Mesendoderm (in vitro differentiated cells): ENCODE measurements around the gene RAB8B.

Experiments
- DNase-seq: peaks from one replicate; pipeline ENCODE4 v3.0.0; 2013
- H2AK5ac ChIP-seq: 2 replicates; pipeline ENCODE4 v1.6.1; 2013; ENCODE audit warnings: low read length, inconsistent platforms
- H2BK120ac ChIP-seq: 2 replicates; pipeline ENCODE4 v1.6.1; 2013; ENCODE audit warnings: low read depth, mild to moderate bottlenecking, low read length, moderate library complexity, mixed read lengths
- H2BK15ac ChIP-seq: replicated peaks from 2 replicates; pipeline ENCODE4 v1.6.1; 2013; ENCODE audit warnings: low read depth, mild to moderate bottlenecking, moderate library complexity
- H2BK5ac ChIP-seq: 2 replicates; pipeline ENCODE4 v1.6.1; 2013; ENCODE audit warnings: low read length, inconsistent platforms
- H3K18ac ChIP-seq: 2 replicates; pipeline ENCODE4 v1.6.1; 2013; ENCODE audit warnings: mild to moderate bottlenecking, low read length, mixed read lengths
- H3K23ac ChIP-seq: one replicate; pipeline ENCODE4 v1.6.1; 2013; ENCODE audit warnings: low read length
- H3K27ac ChIP-seq: 2 replicates; pipeline ENCODE4 v1.5.1; 2013; ENCODE audit warnings: low read depth, mild to moderate bottlenecking, inconsistent platforms, low read length, moderate library complexity
- H3K27me3 ChIP-seq: 2 replicates; pipeline ENCODE4 v1.6.1; 2013; ENCODE audit warnings: low read length, control low read depth, mild to moderate bottlenecking, inconsistent platforms; ENCODE audit not compliant: insufficient read depth, poor library complexity
- H3K36me3 ChIP-seq: 2 replicates; pipeline ENCODE4 v1.6.1; 2013; ENCODE audit warnings: low read length, inconsistent platforms; ENCODE audit not compliant: control insufficient read depth, insufficient read depth
- H3K4ac ChIP-seq: one replicate; pipeline ENCODE4 v1.6.1; 2013; ENCODE audit warnings: low read depth, mild to moderate bottlenecking, low read length, moderate library complexity
- H3K4me1 ChIP-seq: 2 replicates; pipeline ENCODE4 v1.6.1; 2013; ENCODE audit warnings: low read depth, low read length, inconsistent platforms; ENCODE audit not compliant: control insufficient read depth
- H3K4me2 ChIP-seq: 2 replicates; pipeline ENCODE4 v1.6.1; 2013; ENCODE audit warnings: low read length
- H3K4me3 ChIP-seq: 2 replicates; pipeline ENCODE4 v1.5.1; 2013; ENCODE audit warnings: mild to moderate bottlenecking, low read length
- H3K56ac ChIP-seq: one replicate; pipeline ENCODE4 v1.6.1; 2013; ENCODE audit warnings: low read length
- H3K79me1 ChIP-seq: 2 replicates; pipeline ENCODE4 v1.6.1; 2013; ENCODE audit warnings: low read length, inconsistent platforms
- H3K79me2 ChIP-seq: 2 replicates; pipeline ENCODE4 v1.6.1; 2013; ENCODE audit warnings: mild to moderate bottlenecking, low read length; ENCODE audit not compliant: control insufficient read depth, insufficient read depth
- H3K9ac ChIP-seq: 2 replicates; pipeline ENCODE4 v1.6.1; 2013; ENCODE audit warnings: low read length, inconsistent platforms
- H4K5ac ChIP-seq: one replicate; pipeline ENCODE4 v1.6.1; 2013; ENCODE audit warnings: low read length
- H4K8ac ChIP-seq: one replicate; pipeline ENCODE4 v1.6.1; 2013; ENCODE audit warnings: low read depth, mild to moderate bottlenecking, control low read depth, low read length, moderate library complexity
- WGBS: extraction: QIAGEN DNeasy Blood & Tissue Kit; methylation state at CpG from one replicate; pipeline ENCODE4 v1.1.7; 2013; ENCODE audit warnings: low lambda C conversion rate, missing lambda C conversion rate; ENCODE audit not compliant: insufficient coverage; ENCODE audit errors: extremely low coverage; 5-methylcytosine and 5-hydroxymethylcytosine counted together

Gene RAB8B

DNA sequence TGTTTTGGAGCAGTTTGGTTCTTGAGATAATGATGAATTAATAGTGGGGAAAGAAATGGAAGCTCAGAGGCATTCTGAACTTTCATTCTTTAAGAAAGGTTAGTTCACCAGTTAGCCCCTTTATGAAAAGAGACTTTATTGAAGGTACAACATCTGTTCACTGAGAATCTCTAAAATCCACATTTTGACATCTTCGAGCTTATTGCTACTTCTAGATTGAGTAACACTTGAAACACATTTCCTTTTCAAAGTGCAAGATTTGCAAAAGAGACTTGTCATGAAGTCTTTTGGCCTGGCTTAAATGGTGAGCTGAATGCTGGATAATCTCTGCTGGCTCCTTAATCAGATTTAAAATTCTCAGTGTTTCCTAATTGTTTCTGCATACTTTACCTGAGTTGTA lies 42.3 kb downstream of the RAB8B start:
- no peaks in the 10 kb centered on the region for H3K27me3 ChIP-seq
- no peak overlapping the region for H2BK15ac ChIP-seq
- H2AK5ac ChIP-seq = no peak overlapping the region
- H3K4me3 ChIP-seq = no peak overlapping the region
- no peak overlapping the region for H2BK120ac ChIP-seq
- H3K4ac ChIP-seq = no peak overlapping the region
- H3K27ac ChIP-seq = no peak overlapping the region
- H3K56ac ChIP-seq = no peak overlapping the region
- DNase-seq = no peak
- H3K23ac ChIP-seq = no peak overlapping the region
- H3K4me2 ChIP-seq = no peak overlapping the region
- no peak overlapping the region for H3K9ac ChIP-seq
- peaks cover 2% of the 10 kb centered on the region for H3K79me1 ChIP-seq
- H2BK5ac ChIP-seq = no peak overlapping the region
- no peak overlapping the region for H4K5ac ChIP-seq
- H3K4me1 ChIP-seq = peaks cover 2% of the 10 kb centered on the region
- no peak overlapping the region for H4K8ac ChIP-seq
- WGBS = no CpG with 5 or more reads among the region's 1 CpG
- no peaks in the 10 kb centered on the region for H3K36me3 ChIP-seq
- H3K18ac ChIP-seq = no peak overlapping the region
- H3K79me2 ChIP-seq = no peaks in the 10 kb centered on the region

DNA sequence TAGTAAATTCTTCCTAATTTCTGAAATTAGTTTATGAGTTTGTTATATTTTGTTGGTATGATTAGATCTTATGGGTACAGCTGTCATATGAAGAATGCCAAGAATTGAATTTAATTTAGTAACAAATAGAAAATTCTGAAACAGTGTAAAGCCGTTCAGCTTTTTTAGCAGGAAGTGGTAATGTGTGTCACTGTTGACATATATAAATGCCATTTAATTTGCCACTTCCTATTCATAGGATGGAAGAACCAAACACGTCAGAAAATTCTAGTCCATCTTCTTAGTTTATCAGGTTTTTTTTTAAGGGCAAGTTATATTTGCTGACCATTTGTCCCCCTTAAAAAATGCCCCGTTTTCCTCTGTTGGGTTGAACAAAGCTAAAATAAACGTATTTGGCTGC lies 43.0 kb downstream of the RAB8B start:
- Histone ChIP-seq H3K79me1 (peaks cover 2% of the 10 kb centered on the region), H3K27ac (no peak overlapping the region), H3K9ac (no peak overlapping the region), H3K4ac (no peak overlapping the region), H3K4me2 (no peak overlapping the region), H3K27me3 (no peaks in the 10 kb centered on the region), H3K36me3 (no peaks in the 10 kb centered on the region), H2BK15ac (no peak overlapping the region), H2BK5ac (no peak overlapping the region), H3K18ac (no peak overlapping the region), H2AK5ac (no peak overlapping the region), H2BK120ac (no peak overlapping the region), H3K23ac (no peak overlapping the region), H3K4me1 (peaks cover 2% of the 10 kb centered on the region), H4K5ac (no peak overlapping the region), H3K4me3 (no peak overlapping the region), H3K79me2 (no peaks in the 10 kb centered on the region), H4K8ac (no peak overlapping the region), H3K56ac (no peak overlapping the region)
- no peak for DNase-seq
- no CpG with 5 or more reads among the region's 4 CpGs for WGBS

DNA sequence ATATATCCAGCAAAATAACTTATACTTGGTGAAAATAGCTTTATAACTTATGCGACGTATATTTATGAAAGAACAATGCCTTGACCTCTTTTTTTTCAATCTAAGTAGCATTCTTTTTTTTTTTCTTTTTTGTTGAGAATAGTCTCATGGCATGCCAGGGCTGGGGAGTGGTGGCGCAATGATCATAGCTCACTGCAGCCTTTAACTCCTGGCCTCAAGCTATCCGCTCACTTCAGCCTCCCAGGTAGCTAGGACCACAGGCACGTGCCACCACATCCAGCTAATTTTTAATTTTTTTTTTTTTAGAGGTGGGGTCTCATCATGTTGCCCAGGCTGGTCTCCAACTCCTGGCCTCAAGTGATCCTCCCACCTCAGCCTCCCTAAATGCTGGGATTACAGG lies 43.5 kb downstream of the RAB8B start:
- no peak for DNase-seq
- no peaks in the 10 kb centered on the region for H3K36me3 ChIP-seq
- peaks cover 2% of the 10 kb centered on the region for H3K79me1 ChIP-seq

DNA sequence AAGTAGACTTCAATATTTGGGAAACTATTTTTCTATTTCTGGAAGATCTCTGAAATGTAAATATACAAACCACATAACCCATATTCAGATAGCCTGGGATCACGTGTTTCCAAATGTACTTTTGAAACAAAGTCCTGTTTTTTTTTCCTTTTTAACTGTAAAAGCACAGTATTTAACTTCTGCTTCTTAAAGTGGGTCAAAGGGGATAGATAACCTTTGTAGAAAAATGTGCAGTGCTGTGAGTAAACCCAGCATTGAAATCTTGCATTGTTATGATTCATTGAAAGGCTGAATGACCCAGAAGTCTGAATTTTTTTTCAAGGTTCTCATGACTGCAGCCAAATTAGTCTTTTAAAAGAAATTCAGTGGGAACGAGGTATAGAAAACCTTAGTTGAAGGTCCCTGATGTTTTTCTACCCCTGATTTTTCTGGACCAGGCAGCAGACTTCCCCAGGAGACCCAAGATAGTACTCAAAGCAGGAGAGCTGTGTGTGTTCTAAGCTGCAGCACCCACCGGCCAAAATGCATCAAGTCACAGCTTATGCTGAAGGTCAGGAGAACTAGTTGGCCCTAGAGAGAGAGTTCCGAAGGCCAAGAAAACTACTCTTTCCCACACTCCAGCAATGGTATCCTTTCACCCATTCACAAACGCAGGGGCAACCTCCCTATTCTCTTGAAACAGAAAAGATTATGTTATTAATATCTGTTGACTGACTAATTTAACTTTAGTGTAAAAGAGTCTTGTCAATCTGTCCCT lies 44.4 kb downstream of the RAB8B start:
- Histone ChIP-seq H3K4me3 (no peak overlapping the region), H2BK5ac (no peak overlapping the region), H3K4ac (no peak overlapping the region), H3K4me2 (no peak overlapping the region), H3K56ac (no peak overlapping the region), H3K18ac (no peak overlapping the region), H4K5ac (no peak overlapping the region), H3K27me3 (no peaks in the 10 kb centered on the region), H3K4me1 (peaks cover 2% of the 10 kb centered on the region), H2BK15ac (no peak overlapping the region), H2BK120ac (no peak overlapping the region), H4K8ac (no peak overlapping the region), H3K27ac (no peak overlapping the region), H3K79me1 (peaks cover 2% of the 10 kb centered on the region), H3K23ac (no peak overlapping the region), H3K36me3 (no peaks in the 10 kb centered on the region), H2AK5ac (no peak overlapping the region), H3K9ac (no peak overlapping the region), H3K79me2 (no peaks in the 10 kb centered on the region)
- no peak for DNase-seq
- WGBS = no CpG with 5 or more reads among the region's 5 CpGs

More for the DNA sequence above, 43.5 kb downstream of the RAB8B start:
- Histone ChIP-seq H3K4me2 (no peak overlapping the region), H3K27me3 (no peaks in the 10 kb centered on the region), H3K4ac (no peak overlapping the region), H2BK5ac (no peak overlapping the region), H3K18ac (no peak overlapping the region), H3K23ac (no peak overlapping the region), H3K56ac (no peak overlapping the region), H3K27ac (no peak overlapping the region), H4K5ac (no peak overlapping the region), H3K9ac (no peak overlapping the region), H3K79me2 (no peaks in the 10 kb centered on the region), H3K4me1 (peaks cover 2% of the 10 kb centered on the region), H2AK5ac (no peak overlapping the region), H2BK120ac (no peak overlapping the region), H2BK15ac (no peak overlapping the region), H4K8ac (no peak overlapping the region), H3K4me3 (no peak overlapping the region)
- no CpG with 5 or more reads among the region's 5 CpGs for WGBS

DNA sequence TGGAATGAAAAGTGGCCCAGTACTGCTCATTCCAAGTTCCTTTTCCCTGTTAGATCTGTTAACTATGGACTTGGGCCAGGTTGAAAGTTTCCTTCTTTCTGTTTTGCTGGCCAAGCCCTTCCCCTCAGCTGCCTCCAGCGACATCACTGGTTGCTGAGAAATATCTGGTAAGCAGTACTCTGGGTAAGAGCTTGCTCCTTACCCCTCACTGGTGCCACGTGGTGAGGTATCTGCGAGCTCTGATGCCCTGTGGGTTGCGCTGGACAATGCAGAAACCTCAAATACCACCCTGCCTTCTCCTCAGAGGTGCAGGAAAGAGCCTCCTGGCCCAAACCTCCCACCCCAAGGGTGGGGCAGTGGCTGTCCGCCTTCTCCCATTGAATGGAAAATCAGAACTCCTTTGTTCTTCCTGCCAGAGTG lies 45.1 kb downstream of the RAB8B start:
- Histone ChIP-seq H3K79me2 (no peaks in the 10 kb centered on the region), H3K4ac (no peak overlapping the region), H3K4me2 (no peak overlapping the region), H2BK120ac (no peak overlapping the region), H3K27ac (no peak overlapping the region), H2BK5ac (no peak overlapping the region), H2BK15ac (no peak overlapping the region), H3K23ac (peak overlapping the region; percentile 90), H4K5ac (no peak overlapping the region), H3K18ac (no peak overlapping the region), H3K36me3 (no peaks in the 10 kb centered on the region), H2AK5ac (no peak overlapping the region), H3K9ac (no peak overlapping the region), H3K79me1 (peaks cover 2% of the 10 kb centered on the region), H3K4me1 (peaks cover 2% of the 10 kb centered on the region), H4K8ac (no peak overlapping the region), H3K4me3 (no peak overlapping the region), H3K27me3 (no peaks in the 10 kb centered on the region), H3K56ac (peak overlapping the region; percentile 11)
- WGBS = no CpG with 5 or more reads among the region's 5 CpGs
- DNase-seq = no peak

DNA sequence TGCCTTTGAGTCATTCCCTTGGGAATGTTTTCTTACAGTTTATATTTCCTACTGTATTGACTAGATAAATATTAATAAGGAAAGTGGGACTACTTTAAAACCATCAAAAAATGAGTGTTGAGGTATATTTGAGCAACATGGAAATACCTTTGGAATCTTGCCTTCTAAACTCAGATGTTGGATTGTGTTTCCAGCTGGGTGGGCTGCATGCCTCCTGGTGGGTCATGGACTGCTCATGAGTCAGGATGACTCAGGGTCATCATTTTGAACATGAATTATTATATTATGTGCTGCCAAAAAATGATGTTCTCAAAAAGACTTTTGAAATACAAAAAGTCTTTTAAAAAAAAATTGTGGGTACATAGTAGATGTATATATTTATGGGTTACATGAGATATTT lies 46.9 kb downstream of the RAB8B start:
- Histone ChIP-seq H3K79me1 (peaks cover 2% of the 10 kb centered on the region), H2BK15ac (no peak overlapping the region), H3K4me3 (no peak overlapping the region), H2BK5ac (no peak overlapping the region), H3K36me3 (no peaks in the 10 kb centered on the region), H3K18ac (no peak overlapping the region), H3K56ac (no peak overlapping the region), H3K27ac (no peak overlapping the region), H4K5ac (no peak overlapping the region), H3K23ac (no peak overlapping the region), H3K4me2 (no peak overlapping the region), H3K27me3 (no peaks in the 10 kb centered on the region), H2BK120ac (no peak overlapping the region), H2AK5ac (no peak overlapping the region), H3K79me2 (no peaks in the 10 kb centered on the region), H3K4ac (no peak overlapping the region), H3K9ac (no peak overlapping the region), H4K8ac (no peak overlapping the region), H3K4me1 (peaks cover 2% of the 10 kb centered on the region)
- no peak for DNase-seq
